GM18861 (cell line): ENCODE measurements around the gene ZC2HC1B.
"Not testable (repeated sequence)": the region's sequence is repeated elsewhere in the genome, so short reads cannot be mapped to it uniquely, and the experiment has no call there.

Experiments used
- ATAC-seq: cut with Tn5 transposase; IDR thresholded peaks from one replicate; pipeline ENCODE4 v1.9.1; 2021; ENCODE audit not compliant: unreplicated experiment

ZC2HC1B gene

DNA sequence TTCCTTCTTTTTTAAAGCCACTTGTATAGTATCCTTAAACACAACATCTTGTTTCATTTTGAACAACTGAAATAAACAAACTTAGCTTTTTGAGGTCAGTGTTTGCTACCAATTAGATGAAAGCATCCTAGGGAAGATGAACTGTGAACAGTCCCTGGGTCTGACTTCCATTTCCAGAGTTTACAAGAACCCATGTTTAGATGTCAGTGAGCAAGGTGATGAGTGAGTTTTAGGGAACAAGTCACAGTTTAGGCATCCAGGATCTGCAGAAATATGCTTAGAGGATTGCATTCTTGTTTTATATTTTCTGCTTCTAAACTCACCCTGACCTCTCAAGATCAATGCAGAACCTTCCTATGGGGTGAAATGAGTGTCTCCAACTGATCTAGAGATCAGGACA, 3.0 kb downstream of the ZC2HC1B start:
- ATAC-seq = no peak

DNA sequence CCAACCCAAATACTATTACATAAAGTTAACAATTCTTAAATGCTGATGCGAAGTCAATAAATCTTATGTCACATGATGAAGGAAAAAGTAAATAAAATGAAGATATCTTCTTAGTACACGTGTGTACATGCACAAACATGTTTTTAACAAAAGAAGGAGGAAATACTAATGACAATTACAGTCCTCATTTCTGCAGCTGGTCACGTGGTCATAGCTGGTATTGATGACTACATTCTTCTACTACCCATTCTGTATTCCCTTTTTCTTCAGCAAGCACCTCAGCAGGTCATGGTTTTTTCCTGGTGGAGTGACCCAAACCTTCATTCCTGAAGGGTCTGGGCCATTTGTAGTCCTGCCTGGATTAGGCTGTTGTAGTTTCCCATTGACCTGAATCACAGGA, 4.5 kb downstream of the ZC2HC1B start:
- ATAC-seq = not testable (repeated sequence)

DNA sequence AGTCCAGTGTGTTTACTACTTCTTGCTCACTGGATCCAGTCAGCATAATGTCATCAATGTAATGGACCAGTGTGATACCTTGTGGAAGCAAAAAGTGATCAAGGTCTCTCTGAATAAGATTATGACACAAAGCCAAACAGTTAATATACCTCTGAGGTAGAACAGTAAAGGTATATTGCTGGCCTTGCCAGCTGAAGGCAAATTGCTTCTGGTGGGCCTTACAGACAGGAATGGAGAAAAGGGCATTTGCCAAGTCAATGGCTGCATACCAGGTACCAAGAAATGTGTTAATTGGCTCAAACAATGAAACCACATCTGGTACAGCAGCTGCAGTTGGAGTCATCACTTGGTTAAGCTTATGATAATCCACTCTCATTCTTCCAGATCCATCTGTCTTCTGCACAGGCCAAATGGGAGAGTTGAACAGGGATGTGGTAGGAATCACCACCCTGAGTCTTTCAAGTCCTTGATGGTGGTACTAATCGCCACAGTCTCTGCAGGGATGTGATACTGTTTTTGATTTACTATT, 7.0 kb downstream of the ZC2HC1B start:
- ATAC-seq = not testable (repeated sequence)

DNA sequence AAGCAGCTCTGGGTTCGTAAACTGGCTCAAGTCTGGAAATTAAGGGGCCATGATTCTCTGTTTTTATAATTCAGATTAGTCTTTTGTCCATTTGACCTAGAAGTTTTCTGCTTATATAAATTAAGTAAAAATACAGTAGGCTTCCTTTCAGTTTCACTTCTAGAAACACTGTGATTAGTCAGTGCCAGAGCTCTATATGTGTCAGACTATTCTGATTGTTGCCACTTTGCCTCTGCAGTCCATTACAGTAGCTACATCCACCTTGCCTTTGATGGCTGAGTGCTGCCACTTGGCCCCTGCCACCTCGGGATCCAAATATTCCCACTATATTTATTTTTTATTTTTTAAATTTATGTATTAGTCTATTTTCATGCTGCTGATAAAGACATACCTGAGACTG, 7.9 kb downstream of the ZC2HC1B start:
- peak; percentile 99 for ATAC-seq

DNA sequence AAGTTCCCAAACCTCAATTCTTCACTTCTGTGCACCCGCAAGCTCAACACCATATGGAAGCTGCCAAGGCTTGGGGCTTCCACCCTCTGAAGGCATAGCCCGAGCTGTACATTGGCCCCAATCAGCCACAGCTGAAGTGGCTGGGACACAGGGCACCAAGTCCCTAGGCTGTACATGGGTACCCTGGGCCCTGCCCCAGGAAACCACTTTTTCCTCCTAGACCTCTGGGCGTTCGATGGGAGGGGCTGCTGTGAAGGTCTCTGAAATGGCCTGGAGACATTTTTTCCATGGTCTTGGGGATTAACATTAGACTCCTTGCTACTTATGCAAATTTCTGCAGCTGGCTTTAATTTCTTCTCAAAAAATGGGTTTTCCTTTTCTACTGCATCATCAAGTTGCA, 9.3 kb downstream of the ZC2HC1B start:
- ATAC-seq = not testable (repeated sequence)

DNA sequence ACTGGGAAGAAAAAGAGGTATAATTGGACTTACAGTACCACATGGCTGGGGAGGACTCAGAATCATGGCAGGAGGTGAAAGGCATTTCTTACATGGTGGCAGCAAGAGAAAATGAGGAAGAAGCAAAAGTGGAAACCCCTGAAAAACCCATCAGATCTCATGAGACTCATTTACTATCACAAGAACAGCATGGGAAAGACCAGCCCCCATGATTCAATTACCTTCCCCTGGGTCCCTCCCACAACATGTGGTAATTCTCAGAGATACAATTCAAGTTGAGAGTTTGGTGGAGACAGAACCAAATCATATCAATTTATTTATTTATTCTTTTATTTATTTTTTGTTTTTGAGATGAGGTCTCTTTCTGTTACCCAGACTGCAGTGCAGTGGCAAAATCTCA, 10.2 kb downstream of the ZC2HC1B start:
- not testable (repeated sequence) for ATAC-seq

DNA sequence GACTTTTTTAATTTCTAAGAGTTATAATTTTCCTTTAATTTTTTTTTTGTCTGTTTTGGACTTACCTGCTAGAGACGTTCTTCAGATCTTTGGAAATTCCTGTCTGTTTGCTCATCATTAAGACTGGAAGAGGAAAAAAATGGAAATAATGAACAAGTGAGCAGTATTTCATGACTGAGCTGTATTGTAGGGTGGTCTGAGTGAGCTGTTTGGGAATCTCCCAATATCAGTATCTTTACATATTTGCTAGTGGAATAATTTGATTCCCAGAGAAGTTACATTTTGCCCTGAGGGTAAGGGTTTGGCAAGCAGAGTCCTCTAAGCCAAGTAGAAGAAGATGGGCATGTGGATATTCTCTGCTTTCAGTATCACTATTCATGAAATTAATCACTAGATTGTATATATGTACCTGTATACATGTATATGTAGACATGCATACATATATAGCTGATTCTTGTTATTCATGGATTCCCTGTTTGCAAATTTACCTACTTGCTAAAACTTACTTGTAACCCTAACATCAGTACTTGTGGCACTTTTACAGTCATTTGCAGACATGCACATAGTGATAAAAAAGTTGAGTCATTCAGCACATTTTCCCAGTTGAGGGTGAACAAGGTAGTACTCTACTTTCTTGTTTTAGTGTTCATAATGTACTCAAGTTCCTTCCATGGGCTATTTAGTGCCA, 13.5 kb downstream of the ZC2HC1B start:
- no peak for ATAC-seq

DNA sequence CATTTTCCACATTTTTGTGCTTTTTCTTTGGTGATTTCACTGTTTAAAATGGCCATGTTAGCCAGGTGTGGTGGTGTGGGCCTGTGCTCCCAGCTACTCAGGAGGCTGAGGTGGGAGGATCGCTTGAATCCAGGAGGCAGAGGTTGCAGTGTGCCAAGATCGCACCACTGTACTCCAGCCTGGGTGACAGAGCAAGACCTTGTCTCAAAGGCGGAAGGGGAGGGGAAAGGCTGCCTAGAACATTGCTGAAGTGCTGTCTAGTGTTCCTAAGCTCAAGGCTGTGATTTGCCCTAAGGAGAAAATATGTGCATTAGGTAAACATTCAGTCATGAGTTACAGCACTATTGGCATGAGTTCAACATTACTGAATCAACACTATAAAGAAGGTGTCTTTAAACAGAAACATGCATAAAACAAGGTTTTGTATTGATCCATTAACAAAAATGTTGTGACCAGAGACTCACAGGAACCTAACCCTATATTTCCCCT, 14.0 kb downstream of the ZC2HC1B start:
- ATAC-seq = no peak

DNA sequence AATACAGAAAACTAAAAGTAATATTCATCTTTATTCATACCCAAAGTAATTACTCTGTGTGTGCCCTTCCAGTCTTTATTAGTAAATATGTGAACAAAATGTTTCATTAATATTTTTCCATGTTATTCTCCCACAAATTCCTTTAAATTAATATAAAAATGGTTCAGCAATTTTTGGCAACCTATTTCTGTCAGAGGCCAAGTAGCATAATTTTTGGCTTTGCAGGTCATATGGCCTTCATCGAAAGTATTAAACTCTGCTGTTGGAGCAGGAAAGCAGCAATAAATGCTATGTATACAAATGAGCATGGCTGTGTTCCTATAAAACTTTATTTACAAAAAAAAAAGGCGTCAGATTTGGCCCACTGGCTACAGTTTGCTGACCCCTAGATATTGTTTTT, 16.1 kb downstream of the ZC2HC1B start:
- no peak for ATAC-seq

DNA sequence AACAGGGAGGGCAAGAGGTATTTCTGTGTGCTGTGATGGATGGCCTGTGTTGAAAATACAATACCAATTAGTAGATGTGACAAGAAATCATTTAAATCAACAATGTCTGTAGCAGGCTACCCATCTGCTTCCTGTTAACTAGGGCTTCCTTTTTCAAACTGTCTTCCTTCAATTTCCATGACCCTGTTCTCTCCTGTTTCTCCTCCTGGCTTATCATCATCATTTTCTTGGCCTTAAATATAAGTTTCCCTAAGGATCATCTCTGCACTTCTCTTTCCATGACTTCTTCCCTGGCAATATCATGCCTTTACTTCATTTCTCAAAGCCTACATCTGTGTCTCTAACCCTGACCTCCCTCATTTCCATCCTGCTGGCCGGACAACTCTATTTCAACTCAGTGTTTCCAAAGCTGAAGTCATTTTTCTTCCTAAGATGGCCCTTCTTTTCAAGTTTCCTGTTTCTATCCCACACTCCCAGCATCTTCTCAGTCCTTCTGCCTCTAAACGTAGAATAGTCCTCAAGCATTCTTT, 18.2 kb downstream of the ZC2HC1B start:
- ATAC-seq = no peak

DNA sequence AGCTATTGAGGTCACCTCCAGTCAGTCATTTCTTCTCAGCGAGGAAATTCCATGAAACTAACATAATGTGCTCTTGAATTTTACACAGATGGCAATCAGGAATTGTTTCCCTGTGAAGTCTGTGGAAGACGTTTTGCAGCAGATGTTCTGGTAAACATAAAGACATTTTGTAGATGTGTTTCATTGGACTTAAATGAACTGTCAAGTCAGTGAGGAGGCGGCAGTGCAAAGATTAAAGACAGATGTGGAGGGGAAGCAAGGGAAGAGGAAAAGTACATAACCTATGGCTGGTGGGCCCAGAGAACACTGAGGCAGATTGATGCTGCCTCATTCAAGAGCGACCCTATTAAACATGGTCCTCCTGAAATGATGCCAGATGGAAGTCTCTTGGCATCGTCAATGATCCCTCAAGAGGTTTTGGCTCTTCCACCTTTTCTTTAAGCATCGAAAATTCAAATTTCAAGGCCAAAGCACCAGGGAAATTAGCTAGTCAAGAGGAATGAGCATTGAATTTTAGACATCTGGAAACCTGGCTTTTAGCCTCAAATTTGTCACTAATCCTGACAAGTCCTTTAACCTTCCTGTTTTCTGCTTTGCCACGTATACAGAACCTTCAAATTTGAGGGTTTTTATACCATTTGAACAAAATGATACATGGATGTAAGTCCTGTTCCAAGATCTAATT, 20.1 kb downstream of the ZC2HC1B start:
- ATAC-seq = no peak

DNA sequence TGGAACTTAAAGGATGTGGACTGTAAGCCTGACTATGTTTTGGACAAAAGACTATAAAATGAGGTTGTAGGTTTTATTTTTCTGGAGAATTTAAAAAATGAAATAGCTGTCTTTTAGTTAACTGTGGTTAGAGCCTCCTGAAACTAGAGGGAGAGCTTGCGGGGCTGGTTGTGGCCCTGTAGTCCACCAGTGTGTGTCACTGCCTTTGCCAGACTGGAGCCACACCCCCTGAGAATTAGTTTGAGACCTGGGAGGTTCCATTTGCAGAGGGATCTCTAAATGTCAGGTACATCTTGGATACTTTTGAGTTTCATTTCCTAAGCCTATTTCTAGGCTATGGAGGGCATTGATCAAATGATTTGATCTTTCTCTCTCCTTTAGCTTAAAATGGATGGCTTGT, 20.8 kb downstream of the ZC2HC1B start:
- no peak for ATAC-seq

DNA sequence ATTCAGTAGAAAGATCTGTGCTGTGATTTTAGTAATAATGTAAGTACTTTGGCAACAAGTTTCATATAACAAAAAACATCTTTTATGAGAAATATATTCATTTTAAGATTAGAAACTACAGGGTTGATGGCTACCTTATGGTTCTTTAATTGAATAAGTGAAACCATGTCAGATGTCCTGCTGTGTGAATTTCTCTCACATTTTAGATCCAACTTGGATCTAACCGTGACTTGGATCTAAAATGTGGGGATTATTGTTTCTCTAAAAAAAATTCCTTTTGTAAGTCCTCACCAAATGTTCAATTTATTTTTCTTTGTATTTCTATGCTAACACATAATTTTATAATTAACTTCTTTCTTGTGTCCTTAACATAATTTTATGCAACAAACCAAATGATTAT, 30.4 kb downstream of the ZC2HC1B start:
- no peak for ATAC-seq

DNA sequence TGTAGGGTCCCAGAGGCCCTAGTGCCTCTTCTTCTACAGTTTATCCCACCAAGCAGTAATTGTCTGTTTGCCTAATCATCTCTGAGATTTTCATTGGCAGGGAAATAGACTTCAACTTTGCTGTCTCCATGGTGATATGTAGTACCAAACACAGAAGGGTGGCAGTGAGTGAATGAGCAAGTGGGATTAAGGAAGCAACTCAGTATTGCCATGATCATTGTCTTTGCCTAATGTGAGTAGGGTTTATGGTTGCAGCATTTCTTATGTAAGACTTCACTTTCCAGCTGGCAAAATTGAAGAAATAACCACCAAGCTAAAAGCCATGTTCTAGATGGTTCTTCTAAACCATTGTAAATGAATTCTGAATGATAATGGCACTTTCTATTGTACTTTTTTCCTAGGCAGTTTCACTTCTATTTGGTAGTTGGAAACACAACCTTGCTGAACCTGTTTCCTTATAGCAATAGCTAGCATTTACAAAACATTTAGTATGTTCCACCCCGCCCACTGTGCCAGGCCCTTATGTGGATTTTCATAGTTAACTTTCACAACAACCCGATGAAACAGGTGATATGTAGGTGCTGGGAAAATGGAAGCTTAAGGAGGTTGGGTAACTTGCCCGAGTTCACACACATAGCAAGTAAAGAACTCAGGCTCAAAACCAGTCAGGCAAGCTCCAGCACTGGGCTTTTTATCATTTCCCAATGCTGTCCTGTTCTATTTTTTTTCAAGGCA, 32.0 kb downstream of the ZC2HC1B start:
- ATAC-seq = no peak

DNA sequence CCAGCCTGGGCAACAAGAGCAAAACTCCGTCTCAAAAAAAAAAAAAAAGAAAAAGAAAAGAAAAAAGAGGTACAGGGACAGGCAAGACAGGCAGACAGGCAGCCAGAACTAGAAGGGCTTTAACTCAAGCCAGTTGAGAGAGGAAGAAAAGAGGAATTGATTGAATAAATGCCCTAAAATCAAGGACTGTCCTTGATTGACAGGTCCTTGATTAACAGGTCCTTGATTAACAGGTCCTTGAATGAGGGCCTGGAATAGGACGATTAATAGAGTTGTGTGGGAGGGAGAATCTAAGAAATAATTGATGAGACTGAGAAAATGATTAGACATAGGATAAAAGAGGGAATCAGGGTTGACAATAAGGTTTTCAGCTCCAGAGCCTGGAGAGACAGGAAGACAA, 36.1 kb downstream of the ZC2HC1B start:
- no peak for ATAC-seq

DNA sequence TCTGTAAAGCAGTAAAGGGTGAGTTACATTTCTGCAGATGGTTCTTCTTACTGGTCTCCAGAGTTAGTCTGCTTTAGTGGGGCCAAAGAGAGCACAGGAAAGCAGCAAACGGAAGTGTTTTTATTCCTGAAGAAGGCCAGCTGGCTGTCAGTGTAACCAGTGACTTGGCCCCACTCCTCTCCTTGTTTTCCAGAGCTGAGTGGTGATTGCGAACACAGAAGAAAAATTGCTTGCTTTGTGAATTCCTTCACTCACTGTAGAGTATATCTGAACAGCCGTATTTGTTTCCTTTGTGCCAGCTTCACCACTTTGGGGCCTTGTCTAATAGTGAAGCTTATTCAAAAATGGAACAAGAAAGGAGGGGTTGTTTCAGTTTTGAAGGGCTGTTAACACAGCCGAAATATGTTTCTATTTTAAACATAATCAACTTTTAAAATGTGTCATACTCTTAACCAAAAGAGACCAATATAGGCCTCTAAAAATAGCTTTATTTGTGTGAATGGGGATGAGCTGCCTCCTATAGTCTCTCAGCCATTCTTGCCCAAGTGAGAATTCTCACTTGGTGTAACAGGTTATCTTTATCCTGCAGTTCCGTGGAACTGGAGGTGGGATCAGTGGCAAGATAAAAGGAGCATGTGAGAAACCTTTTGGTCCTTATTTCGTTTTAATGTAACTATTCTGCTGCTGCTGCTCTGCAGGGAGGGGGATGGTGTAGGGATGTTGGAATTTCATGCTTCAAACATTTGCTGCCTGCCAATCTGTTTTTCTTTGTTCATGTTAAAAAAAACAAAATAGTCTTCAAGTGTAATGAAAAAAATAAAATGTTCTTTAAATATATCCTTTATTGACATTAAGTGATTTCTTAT, 37.8 kb downstream of the ZC2HC1B start:
- ATAC-seq = peak; percentile 97

DNA sequence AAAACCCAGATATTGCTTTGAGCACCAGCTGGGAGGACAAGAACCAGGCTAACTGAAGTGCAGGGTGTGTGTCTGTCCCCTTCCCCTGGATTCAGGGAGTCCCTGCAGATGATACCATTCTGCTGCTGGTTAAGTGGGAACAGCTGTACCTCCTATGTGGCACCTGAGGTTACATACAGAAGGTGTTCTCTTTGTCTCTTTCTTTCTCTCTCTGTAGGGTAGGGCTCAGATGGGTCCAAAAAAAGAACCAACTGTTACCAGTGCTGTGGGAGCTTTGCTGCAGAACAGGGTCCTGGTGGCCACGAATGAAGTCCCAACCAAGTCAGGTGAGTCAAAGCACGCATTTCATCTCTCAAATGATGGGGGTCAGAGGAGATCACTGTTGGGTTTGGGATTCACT, 38.6 kb downstream of the ZC2HC1B start:
- no peak for ATAC-seq

DNA sequence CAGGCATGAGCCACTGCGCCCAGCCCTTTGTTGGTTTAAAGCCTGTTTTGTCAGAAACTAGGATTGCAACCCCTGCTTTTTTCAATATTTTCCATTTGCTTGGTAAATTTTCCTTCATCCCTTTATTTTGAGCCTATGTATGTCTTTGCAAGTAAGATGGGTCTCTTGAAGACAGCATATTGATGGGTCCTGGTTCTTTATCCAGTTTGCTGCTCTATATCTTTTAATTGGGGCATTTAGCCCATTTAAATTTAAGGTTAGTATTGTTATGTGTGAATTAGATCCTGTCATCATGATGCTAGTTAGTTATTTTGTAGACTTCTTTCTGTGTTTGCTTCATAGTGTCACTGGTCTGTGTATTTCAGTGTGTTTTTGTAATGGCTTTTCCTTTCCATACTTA, 46.8 kb downstream of the ZC2HC1B start:
- ATAC-seq = no peak

DNA sequence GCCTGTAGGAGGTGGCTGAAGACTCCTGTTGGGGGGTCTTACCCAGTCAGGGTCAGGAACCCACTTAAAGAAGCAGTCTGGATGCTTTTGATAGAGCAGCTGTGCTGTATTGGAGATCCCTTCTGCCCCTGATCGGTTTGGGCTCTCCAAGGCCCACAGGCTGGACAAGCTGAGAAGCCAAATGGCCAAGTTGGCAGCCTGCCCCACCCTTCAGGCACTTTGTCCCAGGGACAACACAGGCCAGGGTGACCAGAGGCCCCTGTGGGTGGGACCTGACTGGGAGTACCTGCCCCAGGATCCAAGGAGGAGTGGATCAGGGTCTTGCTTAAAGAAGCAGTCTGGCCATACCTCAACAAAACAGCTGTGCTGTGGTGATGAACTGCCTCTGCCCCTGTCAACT, 48.4 kb downstream of the ZC2HC1B start:
- ATAC-seq = no peak

DNA sequence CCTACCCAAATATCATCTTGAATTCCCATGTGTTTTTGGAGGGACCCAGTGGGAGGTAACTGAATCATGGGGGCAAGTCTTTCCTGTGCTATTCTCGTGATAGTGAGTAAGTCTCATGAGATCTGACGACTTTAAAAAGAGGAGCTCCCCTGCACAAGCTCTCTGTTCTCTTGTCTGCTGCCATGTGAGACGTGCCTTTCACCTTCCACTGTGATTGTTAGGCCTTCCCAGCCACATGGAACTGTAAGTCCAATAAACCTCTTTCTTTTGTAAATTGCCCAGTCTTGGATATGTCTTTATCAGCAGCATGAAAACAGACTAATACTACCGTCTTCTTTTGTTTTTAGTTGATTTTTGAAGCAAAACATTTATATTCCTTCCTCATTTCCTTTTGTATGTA, 52.8 kb downstream of the ZC2HC1B start:
- not testable (repeated sequence) for ATAC-seq

DNA sequence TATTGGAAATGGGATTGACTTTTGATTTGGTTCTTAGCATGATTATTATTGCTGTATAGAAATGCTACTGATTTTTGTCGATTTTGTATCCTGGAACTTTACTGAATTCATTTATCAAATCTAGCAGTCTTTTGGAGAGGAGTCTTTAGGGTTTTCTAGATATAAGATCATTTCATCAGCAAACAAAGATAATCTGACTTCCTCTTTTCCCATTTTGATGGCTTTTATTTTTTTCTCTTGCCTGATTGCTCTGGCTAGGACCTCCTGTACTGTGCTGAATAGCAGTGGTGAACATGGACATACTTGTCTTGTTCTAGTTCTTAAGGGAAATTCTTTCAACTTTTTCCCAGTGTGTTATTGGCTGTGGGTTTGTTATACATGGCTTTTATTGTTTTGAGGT, 64.6 kb downstream of the ZC2HC1B start:
- no peak for ATAC-seq
